Measurements from ENCODE around the gene SHLD1. TPM values are rescaled to one million over a fixed set of nuclear protein-coding genes. Genes with fewer than 3 reads are reported as not detected.

The SHLD1 gene
- total and polyA plus RNA-seq, 2 donors (not counting 3 experiments of a cell fraction or from before 2014, with no cell fraction given): 4.7 to 6.3 TPM

DNA sequence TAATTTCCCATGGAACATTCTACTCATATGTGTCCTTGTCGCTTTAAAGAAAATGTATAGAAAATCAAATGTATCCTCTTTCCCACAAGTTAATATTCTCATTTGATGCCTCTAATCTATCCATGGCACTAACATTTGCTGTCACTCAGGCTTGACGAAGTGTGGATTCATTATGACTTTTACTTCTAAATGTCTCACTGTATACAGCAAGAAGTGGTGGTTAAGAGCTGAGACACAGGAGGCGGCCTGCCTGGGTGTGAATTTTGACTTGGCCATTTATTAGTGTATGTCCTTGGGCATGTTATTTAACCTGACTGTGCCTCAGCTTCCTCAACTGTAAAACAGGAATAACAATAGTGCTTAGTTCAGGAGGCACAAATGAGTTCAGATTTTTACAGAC lies 130.1 kb downstream of the SHLD1 start:
- Histone ChIP-seq H3K27me3 (ENCODE audit: control insufficient read depth in 2 of 2, insufficient read depth in 2 of 2, low read length in 2 of 2) (peaks cover 4 to 6% of the 10 kb centered on the region in 2 experiments), H2AFZ (ENCODE audit: low read depth, low read length) (no peak overlapping the region), H4K20me1 (replicated peaks; ENCODE audit: control insufficient read depth, extremely low read depth, insufficient read depth, low read length) (no peaks in the 10 kb centered on the region), H3K4me2 (ENCODE audit: insufficient read depth, low read length) (no peak overlapping the region), H3K9me1 (replicated peaks; ENCODE audit: control insufficient read depth, extremely low read depth, insufficient read depth, low read length) (no peaks in the 10 kb centered on the region), H3K27ac (ENCODE audit: insufficient read depth, low read depth, low read length) (no peak overlapping the region), H3K9ac (replicated peaks; ENCODE audit: extremely low read depth, insufficient read depth, low read length) (no peak overlapping the region), H3K4me1 (ENCODE audit: control insufficient read depth, extremely low read depth, insufficient read depth, low read length) (no peaks in the 10 kb centered on the region), H3K36me3 (ENCODE audit: control insufficient read depth in 2 of 2, extremely low read depth in 1 of 2, insufficient read depth in 2 of 2, low read length in 2 of 2) (no peaks in the 10 kb centered on the region), H3K9me3 (replicated peaks; ENCODE audit: control insufficient read depth, insufficient read depth, low read length) (no peaks in the 10 kb centered on the region), H3K4me3 (replicated peaks in 1 of 3; ENCODE audit: insufficient read depth in 1 of 3, low read depth in 1 of 3, low read length in 3 of 3) (no peak overlapping the region), H3K79me2 (ENCODE audit: control insufficient read depth, insufficient read depth, low read length) (no peaks in the 10 kb centered on the region)
- FAIRE-seq (no peak), DNase-seq (ENCODE audit: low read depth, low spot score) (no peak)
- BruUV-seq (replicated peaks): no TSS peak
- intact Hi-C loops (cut with micrococcal nuclease) (no loop called here), dilution Hi-C loops (cut with MboI; ENCODE audit: extremely low pct_ligation_motif_present, low sequenced_read_pairs) (no loop called here)
- CTCF ChIA-PET: interaction anchor here (1.4 kb wide), 1 partner anchor 15 kb away, joined by 3 read pairs; no protein-coding TSS in a partner anchor
- TF ChIP-seq MYC (IDR thresholded peaks at IDR 0.05; ENCODE audit: low read depth, low read length): no peak
- no peak for TF ChIP-seq EZH2 (IDR thresholded peaks at IDR 0.05; ENCODE audit: borderline replicate concordance, low read depth, low read length, severe bottlenecking)
- TF ChIP-seq CTCF (IDR thresholded peaks at IDR 0.05; ENCODE audit: extremely low read depth in 1 of 2, insufficient read depth in 1 of 2, low read depth in 1 of 2, low read length in 2 of 2): no peak
- TF ChIP-seq JUN (IDR thresholded peaks at IDR 0.05; ENCODE audit: borderline replicate concordance, insufficient read depth, insufficient read length, low read depth): no peak
- POLR2A ChIA-PET: no interaction called here

DNA sequence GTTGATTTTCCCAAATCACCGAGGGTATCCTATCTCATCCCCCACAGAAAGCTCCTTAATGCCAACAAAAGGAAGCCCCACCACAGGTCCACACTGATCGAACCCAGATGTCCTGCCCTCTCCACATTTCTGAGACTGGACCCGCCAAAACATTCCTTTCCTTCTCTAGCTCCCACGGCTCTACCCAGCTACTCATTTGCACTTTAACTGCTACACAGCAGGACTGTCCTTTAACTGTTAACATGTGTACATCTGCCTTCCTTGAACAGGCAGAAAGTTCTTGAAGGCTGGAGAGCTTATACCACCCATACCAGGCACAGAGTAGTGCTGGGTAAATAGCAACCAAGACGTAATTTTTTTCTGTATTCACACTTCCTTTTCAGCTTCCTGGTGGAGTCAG lies 131.5 kb downstream of the SHLD1 start:
- ChIA-PET CTCF (interaction anchor here (1.5 kb wide), 1 partner anchor 324 kb away, joined by 5 read pairs; no protein-coding TSS in a partner anchor), POLR2A (no interaction called here)
- TF ChIP-seq POLR2AphosphoS5 (IDR thresholded peaks at IDR 0.05; ENCODE audit: insufficient read depth, low read depth, low read length): no peak
- TF ChIP-seq EZH2 (IDR thresholded peaks at IDR 0.05; ENCODE audit: borderline replicate concordance, low read depth, low read length, severe bottlenecking): no peak
- TF ChIP-seq MYC (IDR thresholded peaks at IDR 0.05; ENCODE audit: low read depth, low read length): no peak
- no peak for TF ChIP-seq JUN (IDR thresholded peaks at IDR 0.05; ENCODE audit: borderline replicate concordance, insufficient read depth, insufficient read length, low read depth)
- no peak for TF ChIP-seq GATA2 (IDR thresholded peaks at IDR 0.05; ENCODE audit: insufficient read depth, insufficient read length, low read depth, low read length)
- TF ChIP-seq FOS (IDR thresholded peaks at IDR 0.05; ENCODE audit: borderline replicate concordance, insufficient read depth, low read length): no peak
- no peak for TF ChIP-seq CTCF (IDR thresholded peaks at IDR 0.05; ENCODE audit: extremely low read depth in 1 of 2, insufficient read depth in 1 of 2, low read depth in 1 of 2, low read length in 2 of 2)
- TF ChIP-seq, protein P1, sequence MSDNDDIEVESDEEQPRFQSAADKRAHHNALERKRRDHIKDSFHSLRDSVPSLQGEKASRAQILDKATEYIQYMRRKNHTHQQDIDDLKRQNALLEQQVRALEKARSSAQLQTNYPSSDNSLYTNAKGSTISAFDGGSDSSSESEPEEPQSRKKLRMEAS (IDR thresholded peaks at IDR 0.05; ENCODE audit: insufficient read depth, insufficient read length): no peak
- no peak for TF ChIP-seq POLR2A (IDR thresholded peaks at IDR 0.05; ENCODE audit: low read depth, low read length)
- DNase-seq (ENCODE audit: low read depth, low spot score): no peak
- Histone ChIP-seq H4K20me1 (replicated peaks; ENCODE audit: control insufficient read depth, extremely low read depth, insufficient read depth, low read length) (no peaks in the 10 kb centered on the region), H3K4me1 (ENCODE audit: control insufficient read depth, extremely low read depth, insufficient read depth, low read length) (no peaks in the 10 kb centered on the region), H3K27ac (ENCODE audit: insufficient read depth, low read depth, low read length) (no peak overlapping the region), H3K4me2 (ENCODE audit: insufficient read depth, low read length) (no peak overlapping the region), H3K9me3 (replicated peaks; ENCODE audit: control insufficient read depth, insufficient read depth, low read length) (no peaks in the 10 kb centered on the region), H3K36me3 (ENCODE audit: control insufficient read depth in 2 of 2, extremely low read depth in 1 of 2, insufficient read depth in 2 of 2, low read length in 2 of 2) (no peaks in the 10 kb centered on the region), H2AFZ (ENCODE audit: low read depth, low read length) (no peak overlapping the region), H3K27me3 (ENCODE audit: control insufficient read depth in 2 of 2, insufficient read depth in 2 of 2, low read length in 2 of 2) (peaks cover 9 to 11% of the 10 kb centered on the region in 2 experiments), H3K4me3 (replicated peaks in 1 of 3; ENCODE audit: insufficient read depth in 1 of 3, low read depth in 1 of 3, low read length in 3 of 3) (no peak overlapping the region), H3K79me2 (ENCODE audit: control insufficient read depth, insufficient read depth, low read length) (no peaks in the 10 kb centered on the region), H3K9me1 (replicated peaks; ENCODE audit: control insufficient read depth, extremely low read depth, insufficient read depth, low read length) (no peaks in the 10 kb centered on the region), H3K9ac (replicated peaks; ENCODE audit: extremely low read depth, insufficient read depth, low read length) (no peak overlapping the region)
- intact Hi-C loops (cut with micrococcal nuclease): no loop called here
- FAIRE-seq: no peak
- no TSS peak for BruUV-seq (replicated peaks)
- dilution Hi-C loops (cut with MboI; ENCODE audit: extremely low pct_ligation_motif_present, low sequenced_read_pairs): no loop called here
